Peyer's patch (tissue), 4 donors: ENCODE results near the gene DPP3.

Experiments used
- POLR2A ChIP-seq, 2 donors: fragments of 450-650 bp; IDR thresholded peaks; one replicate each; pipeline ENCODE4 v1.5.1; 2017; ENCODE audit warnings: antibody characterized with exemption in 2 of 2, mild to moderate bottlenecking in 2 of 2, moderate library complexity in 2 of 2
- TF ChIP-seq, protein P1 (sequence below), 6 experiments: fragments of 450-650 bp in 4 of 6; fragments of 200-600 bp in 2 of 6; sonication (generic) in 1 of 6; IDR thresholded peaks; one replicate each; pipeline ENCODE4 v1.5.1; 2017 to 2019; ENCODE audit warnings: antibody characterized with exemption in 6 of 6, mild to moderate bottlenecking in 3 of 6, moderate library complexity in 1 of 6

DNA sequence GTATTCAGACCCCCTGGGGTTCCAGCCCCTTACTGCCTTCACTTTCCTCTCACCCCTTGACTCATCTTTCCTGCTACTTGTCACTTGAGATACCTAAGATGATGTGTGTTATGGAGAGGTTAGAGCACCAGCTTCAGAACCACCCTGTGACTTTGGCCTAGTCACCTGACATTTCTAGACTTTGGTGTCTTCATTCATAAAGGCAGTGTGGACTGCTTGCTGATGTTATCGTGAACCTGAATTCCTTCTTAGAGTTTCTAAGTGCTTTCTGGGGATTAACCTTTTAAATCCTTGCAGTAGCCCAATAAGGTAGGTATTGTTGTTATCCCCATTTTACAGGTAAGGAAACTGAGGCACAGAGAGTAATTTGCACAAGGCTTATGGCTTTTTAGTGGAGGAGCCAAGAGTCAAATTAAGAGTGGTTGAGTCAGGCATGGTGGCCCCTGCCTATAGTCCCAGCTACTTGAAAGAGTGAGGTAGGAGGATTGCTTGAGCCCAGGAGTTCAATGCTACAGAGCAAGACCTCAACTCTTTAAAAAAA lies 25.1 kb downstream of the DPP3 start:
- TF ChIP-seq, protein P1, sequence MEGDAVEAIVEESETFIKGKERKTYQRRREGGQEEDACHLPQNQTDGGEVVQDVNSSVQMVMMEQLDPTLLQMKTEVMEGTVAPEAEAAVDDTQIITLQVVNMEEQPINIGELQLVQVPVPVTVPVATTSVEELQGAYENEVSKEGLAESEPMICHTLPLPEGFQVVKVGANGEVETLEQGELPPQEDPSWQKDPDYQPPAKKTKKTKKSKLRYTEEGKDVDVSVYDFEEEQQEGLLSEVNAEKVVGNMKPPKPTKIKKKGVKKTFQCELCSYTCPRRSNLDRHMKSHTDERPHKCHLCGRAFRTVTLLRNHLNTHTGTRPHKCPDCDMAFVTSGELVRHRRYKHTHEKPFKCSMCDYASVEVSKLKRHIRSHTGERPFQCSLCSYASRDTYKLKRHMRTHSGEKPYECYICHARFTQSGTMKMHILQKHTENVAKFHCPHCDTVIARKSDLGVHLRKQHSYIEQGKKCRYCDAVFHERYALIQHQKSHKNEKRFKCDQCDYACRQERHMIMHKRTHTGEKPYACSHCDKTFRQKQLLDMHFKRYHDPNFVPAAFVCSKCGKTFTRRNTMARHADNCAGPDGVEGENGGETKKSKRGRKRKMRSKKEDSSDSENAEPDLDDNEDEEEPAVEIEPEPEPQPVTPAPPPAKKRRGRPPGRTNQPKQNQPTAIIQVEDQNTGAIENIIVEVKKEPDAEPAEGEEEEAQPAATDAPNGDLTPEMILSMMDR (IDR thresholded peaks at IDR 0.05) = no peak
- no peak for TF ChIP-seq POLR2A (IDR thresholded peaks at IDR 0.05)
